ENCODE data around the gene ZCCHC10. TPM values are rescaled to one million over a fixed set of nuclear protein-coding genes. Genes with fewer than 3 reads are reported as not detected.

Gene ZCCHC10
- total and polyA plus RNA-seq, 9 of the 15 experiments (the other 6 are each of a cell fraction or from before 2014, with no cell fraction given): 11.9 to 146 (median 51.8) TPM

DNA sequence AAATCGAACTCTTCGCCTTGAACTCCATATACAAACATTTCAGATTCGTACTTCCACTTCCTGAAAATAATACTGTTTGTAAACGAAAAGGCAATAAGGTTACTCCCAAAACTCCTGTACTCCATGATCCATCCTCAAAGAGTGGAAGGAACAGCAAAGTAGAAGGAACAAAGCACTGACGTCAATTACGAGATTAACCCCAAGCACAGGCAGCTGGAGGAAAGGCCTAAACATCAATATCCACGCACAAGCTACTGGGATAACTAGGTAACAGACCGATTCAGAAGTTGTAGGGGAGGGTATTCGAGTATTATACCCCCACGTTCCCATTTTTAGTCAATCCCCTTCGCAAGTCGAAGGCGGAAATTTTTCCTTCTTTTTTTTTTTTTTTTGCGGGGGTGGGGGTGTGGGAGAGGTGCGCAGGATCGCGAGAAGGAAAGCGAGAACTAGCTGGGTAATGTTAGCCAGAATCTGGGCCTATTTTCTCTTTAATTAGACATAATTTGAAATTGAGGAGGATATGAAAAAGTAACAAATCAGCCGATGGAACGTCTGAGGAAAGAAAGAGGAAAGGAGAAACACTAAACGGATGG lies 63.8 kb downstream of the ZCCHC10 start (continued):
- 0 out of 2 replicates have a peak, but pooled peaks have one; percentile 18 for TF ChIP-seq MTA1 (IDR thresholded peaks at IDR 0.05; ENCODE audit: borderline replicate concordance)

DNA sequence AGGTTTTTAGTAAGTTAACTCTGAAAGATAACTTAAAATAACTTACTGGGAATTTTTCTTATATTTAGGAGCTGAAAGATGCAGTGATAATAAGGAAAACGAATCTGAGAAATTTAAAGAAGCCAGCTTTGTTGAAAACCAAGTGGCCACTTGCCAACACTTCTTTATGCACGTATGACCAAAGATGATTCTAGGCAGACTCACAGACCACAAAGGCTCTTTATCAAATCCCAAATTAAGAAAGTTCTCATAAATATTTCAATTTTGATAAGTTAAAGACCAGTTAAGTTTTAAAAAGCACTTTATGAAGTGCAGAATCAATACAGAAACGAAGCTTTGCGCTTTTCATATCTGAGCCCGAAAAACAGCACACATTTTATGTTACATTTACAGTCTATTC lies 64.5 kb downstream of the ZCCHC10 start:
- in situ Hi-C loops (cut with MboI): no loop called here
- peaks cover 63% of the 10 kb centered on the region for H3K79me2 ChIP-seq (ENCODE audit: control insufficient read depth, insufficient read depth, low read length)
- TF ChIP-seq XRCC3 (IDR thresholded peaks at IDR 0.05) (no peak), LCOR (CRISPR knock-in tag; IDR thresholded peaks at IDR 0.05) (no peak), CBFB (CRISPR knock-in tag; IDR thresholded peaks at IDR 0.05) (no peak), STAT5B (CRISPR knock-in tag; IDR thresholded peaks at IDR 0.05) (0 out of 2 replicates have a peak, but pooled peaks have one; percentile 13), GABPB1 (CRISPR knock-in tag; IDR thresholded peaks at IDR 0.05) (no peak), NFIC (IDR thresholded peaks at IDR 0.05) (peak; percentile 42), ELF1 (tag; IDR thresholded peaks at IDR 0.05) (no peak)
- TF ChIP-seq, protein P1, sequence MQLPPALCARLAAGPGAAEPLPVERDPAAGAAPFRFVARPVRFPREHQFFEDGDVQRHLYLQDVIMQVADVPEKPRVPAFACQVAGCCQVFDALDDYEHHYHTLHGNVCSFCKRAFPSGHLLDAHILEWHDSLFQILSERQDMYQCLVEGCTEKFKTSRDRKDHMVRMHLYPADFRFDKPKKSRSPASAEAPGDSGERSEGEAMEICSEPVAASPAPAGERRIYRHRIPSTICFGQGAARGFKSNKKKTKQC (CRISPR knock-in tag; IDR thresholded peaks at IDR 0.05): no peak
- TF ChIP-seq, protein P2, sequence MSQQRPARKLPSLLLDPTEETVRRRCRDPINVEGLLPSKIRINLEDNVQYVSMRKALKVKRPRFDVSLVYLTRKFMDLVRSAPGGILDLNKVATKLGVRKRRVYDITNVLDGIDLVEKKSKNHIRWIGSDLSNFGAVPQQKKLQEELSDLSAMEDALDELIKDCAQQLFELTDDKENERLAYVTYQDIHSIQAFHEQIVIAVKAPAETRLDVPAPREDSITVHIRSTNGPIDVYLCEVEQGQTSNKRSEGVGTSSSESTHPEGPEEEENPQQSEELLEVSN (IDR thresholded peaks at IDR 0.05; ENCODE audit: borderline replicate concordance in 1 of 2, extremely low read depth in 1 of 2, insufficient read depth in 1 of 2, insufficient read length in 1 of 2, low read depth in 1 of 2, low read length in 1 of 2, poor library complexity in 1 of 2, severe bottlenecking in 1 of 2): no peak
- TF ChIP-seq, protein P3, sequence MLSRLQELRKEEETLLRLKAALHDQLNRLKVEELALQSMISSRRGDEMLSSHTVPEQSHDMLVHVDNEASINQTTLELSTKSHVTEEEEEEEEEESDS (CRISPR knock-in tag; IDR thresholded peaks at IDR 0.05): no peak
- TF ChIP-seq, protein P4, sequence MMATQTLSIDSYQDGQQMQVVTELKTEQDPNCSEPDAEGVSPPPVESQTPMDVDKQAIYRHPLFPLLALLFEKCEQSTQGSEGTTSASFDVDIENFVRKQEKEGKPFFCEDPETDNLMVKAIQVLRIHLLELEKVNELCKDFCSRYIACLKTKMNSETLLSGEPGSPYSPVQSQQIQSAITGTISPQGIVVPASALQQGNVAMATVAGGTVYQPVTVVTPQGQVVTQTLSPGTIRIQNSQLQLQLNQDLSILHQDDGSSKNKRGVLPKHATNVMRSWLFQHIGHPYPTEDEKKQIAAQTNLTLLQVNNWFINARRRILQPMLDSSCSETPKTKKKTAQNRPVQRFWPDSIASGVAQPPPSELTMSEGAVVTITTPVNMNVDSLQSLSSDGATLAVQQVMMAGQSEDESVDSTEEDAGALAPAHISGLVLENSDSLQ (IDR thresholded peaks at IDR 0.05): no peak
- TF ChIP-seq, protein P5, sequence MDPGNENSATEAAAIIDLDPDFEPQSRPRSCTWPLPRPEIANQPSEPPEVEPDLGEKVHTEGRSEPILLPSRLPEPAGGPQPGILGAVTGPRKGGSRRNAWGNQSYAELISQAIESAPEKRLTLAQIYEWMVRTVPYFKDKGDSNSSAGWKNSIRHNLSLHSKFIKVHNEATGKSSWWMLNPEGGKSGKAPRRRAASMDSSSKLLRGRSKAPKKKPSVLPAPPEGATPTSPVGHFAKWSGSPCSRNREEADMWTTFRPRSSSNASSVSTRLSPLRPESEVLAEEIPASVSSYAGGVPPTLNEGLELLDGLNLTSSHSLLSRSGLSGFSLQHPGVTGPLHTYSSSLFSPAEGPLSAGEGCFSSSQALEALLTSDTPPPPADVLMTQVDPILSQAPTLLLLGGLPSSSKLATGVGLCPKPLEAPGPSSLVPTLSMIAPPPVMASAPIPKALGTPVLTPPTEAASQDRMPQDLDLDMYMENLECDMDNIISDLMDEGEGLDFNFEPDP (CRISPR knock-in tag; IDR thresholded peaks at IDR 0.05): no peak

More for the DNA sequence above, 64.5 kb downstream of the ZCCHC10 start:
- DNase-seq (ENCODE audit: extremely low read depth in 1 of 4, low spot score in 3 of 4) (peak in 1 of 4 experiments; percentile 41), ATAC-seq (no peak), FAIRE-seq (no peak)
- Histone ChIP-seq H3K9me3 (replicated peaks; ENCODE audit: control insufficient read depth, insufficient read depth, low read depth, low read length) (no peaks in the 10 kb centered on the region), H2AFZ (ENCODE audit: low read depth, low read length) (no peak overlapping the region; the same call in 1 of the 2 replicates), H3K36me3 (ENCODE audit: control insufficient read depth, insufficient read depth, low read length) (peaks cover 9% of the 10 kb centered on the region; the same call in 2 of the 3 replicates), H3K4me1 (replicated peaks in 1 of 2; ENCODE audit: control insufficient read depth in 2 of 2, insufficient read depth in 2 of 2, low read length in 2 of 2) (peaks cover 8 to 19% of the 10 kb centered on the region in 2 experiments; a peak in 4 of 5 replicates), H3K4me2 (ENCODE audit: insufficient read depth, low read length) (peak overlapping the region; percentile 99), H3K9me1 (ENCODE audit: control insufficient read depth, insufficient read depth, low read length) (no peaks in the 10 kb centered on the region), H3K4me3 (peak overlapping the region; percentile 95), H3K9ac (ENCODE audit: insufficient read depth in 1 of 2, low read depth in 2 of 2, low read length in 2 of 2) (peak overlapping the region in 1 of 2 experiments; percentile 97; a peak in 2 of 4 replicates), H4K20me1 (replicated peaks; ENCODE audit: control insufficient read depth, insufficient read depth, low read length) (no peaks in the 10 kb centered on the region; the same call in 1 of the 2 replicates), H3K27me3 (ENCODE audit: control insufficient read depth in 2 of 2, insufficient read depth in 2 of 2, low read length in 2 of 2) (no peaks in the 10 kb centered on the region), H3K27ac (ENCODE audit: extremely low read depth, low read depth, low read length) (peak overlapping the region; percentile 92)
- WGBS (ENCODE audit: insufficient coverage, low coverage, missing lambda C conversion rate): 13% methylated on average over 5 of the region's 5 CpGs
- intact Hi-C loops (cut with micrococcal nuclease): loop anchor here (2.0 kb wide), 1 partner anchor 89 kb away; no protein-coding TSS in a partner anchor
- ChIA-PET POLR2A (interaction anchor here (0.7 to 3.8 kb wide), 11 partner anchors 8 to 90 kb away, joined by 3 to 23 read pairs (median 5); partner anchors contain the start of genes HSPA4 and ZCCHC10), CTCF (ENCODE audit: low intra/inter-chr PET ratio) (no interaction called here)
- no TSS peak for BruUV-seq (replicated peaks)
